ENCODE results near the gene UNC13B.

DNA sequence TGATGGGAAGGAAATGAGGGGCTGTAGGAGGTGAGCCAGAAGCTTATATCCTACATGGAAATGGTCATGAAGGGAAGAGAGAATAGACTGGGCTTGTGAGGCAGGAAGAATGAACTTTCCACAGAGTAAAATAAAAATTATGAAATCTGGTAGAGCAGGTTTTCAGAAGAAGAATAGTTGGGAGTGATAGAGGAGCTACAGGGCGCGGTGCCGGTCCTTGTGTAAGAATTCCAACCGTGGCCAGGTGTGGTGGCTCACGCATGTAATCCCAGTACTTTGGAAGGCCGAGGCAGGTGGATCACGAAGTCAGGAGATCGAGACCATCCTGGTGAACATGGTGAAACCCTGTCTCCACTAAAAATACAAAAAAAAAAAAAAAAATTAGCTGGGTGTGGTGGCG is 8.9 kb upstream of the UNC13B start:
- TF ChIP-seq, protein P1, sequence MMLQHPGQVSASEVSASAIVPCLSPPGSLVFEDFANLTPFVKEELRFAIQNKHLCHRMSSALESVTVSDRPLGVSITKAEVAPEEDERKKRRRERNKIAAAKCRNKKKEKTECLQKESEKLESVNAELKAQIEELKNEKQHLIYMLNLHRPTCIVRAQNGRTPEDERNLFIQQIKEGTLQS (IDR thresholded peaks at IDR 0.05) = no peak
- TF ChIP-seq, protein P2, sequence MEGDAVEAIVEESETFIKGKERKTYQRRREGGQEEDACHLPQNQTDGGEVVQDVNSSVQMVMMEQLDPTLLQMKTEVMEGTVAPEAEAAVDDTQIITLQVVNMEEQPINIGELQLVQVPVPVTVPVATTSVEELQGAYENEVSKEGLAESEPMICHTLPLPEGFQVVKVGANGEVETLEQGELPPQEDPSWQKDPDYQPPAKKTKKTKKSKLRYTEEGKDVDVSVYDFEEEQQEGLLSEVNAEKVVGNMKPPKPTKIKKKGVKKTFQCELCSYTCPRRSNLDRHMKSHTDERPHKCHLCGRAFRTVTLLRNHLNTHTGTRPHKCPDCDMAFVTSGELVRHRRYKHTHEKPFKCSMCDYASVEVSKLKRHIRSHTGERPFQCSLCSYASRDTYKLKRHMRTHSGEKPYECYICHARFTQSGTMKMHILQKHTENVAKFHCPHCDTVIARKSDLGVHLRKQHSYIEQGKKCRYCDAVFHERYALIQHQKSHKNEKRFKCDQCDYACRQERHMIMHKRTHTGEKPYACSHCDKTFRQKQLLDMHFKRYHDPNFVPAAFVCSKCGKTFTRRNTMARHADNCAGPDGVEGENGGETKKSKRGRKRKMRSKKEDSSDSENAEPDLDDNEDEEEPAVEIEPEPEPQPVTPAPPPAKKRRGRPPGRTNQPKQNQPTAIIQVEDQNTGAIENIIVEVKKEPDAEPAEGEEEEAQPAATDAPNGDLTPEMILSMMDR (IDR thresholded peaks at IDR 0.05 in 2 of 3, conservative IDR thresholded peaks at IDR 0.05 in 1 of 3; ENCODE audit: borderline replicate concordance in 1 of 3, insufficient read depth in 1 of 3, low read depth in 2 of 3, low read length in 2 of 3) = no peak
- no peak for TF ChIP-seq EGR1 (IDR thresholded peaks at IDR 0.05; ENCODE audit: low read depth)
- TF ChIP-seq SP1 (IDR thresholded peaks at IDR 0.05; ENCODE audit: low read depth) = no peak
- no peak for TF ChIP-seq POLR2AphosphoS5 (IDR thresholded peaks at IDR 0.05; ENCODE audit: low read depth, low read length)
- TF ChIP-seq TCF7L2 (IDR thresholded peaks at IDR 0.05; ENCODE audit: borderline replicate concordance, extremely low read depth, insufficient read depth, insufficient read length) = no peak
